ENCODE data around the gene EHD1. TPM values are rescaled to one million over a fixed set of nuclear protein-coding genes. Genes with fewer than 3 reads are reported as not detected.

The EHD1 gene
- total RNA-seq = 28.2 TPM

GRCh38 chr11:64878494-64879243 lies at the start of gene EHD1:
Gene EHD1, minus strand, starts transcription at chr11:64878621. Its CDS starts 157 bp downstream, at chr11:64878464.
- Histone ChIP-seq H3K27ac (ENCODE audit: low read depth, low read length) (peak within 1 kb of the TSS; percentile 93), H3K9me3 (ENCODE audit: control insufficient read depth in 3 of 3, low read length in 3 of 3) (no peaks in the 10 kb centered on the region), H3K36me3 (ENCODE audit: control insufficient read depth in 3 of 3, insufficient read depth in 3 of 3, low read length in 3 of 3) (peaks cover 0 to 6% (median 5%) of the 10 kb centered on the region in 3 donors), H3K9ac (ENCODE audit: low read depth in 1 of 3, low read length in 3 of 3) (peak within 1 kb of the TSS; percentile 87 to 98 (median 93)), H3K27me3 (ENCODE audit: control insufficient read depth in 3 of 3, insufficient read depth in 3 of 3, low read length in 3 of 3) (no peaks in the 10 kb centered on the region), H3K4me3 (ENCODE audit: low read length in 3 of 3) (peak within 1 kb of the TSS; percentile 93 to 99 (median 97)), H3K4me1 (ENCODE audit: control insufficient read depth in 3 of 3, insufficient read depth in 3 of 3, low read length in 3 of 3) (peaks cover 48 to 62% (median 58%) of the 10 kb centered on the region in 3 donors)

- Histone ChIP-seq H3K9ac (ENCODE audit: low read depth in 1 of 3, low read length in 3 of 3) (no peak overlapping the region), H3K4me3 (ENCODE audit: low read length in 3 of 3) (no peak overlapping the region), H3K36me3 (ENCODE audit: control insufficient read depth in 3 of 3, insufficient read depth in 3 of 3, low read length in 3 of 3) (peaks cover 36 to 44% (median 41%) of the 10 kb centered on the region in 3 donors), H3K27me3 (ENCODE audit: control insufficient read depth in 3 of 3, insufficient read depth in 3 of 3, low read length in 3 of 3) (no peaks in the 10 kb centered on the region), H3K9me3 (ENCODE audit: control insufficient read depth in 3 of 3, low read length in 3 of 3) (no peaks in the 10 kb centered on the region), H3K4me1 (ENCODE audit: control insufficient read depth in 3 of 3, insufficient read depth in 3 of 3, low read length in 3 of 3) (peaks cover 23 to 27% (median 25%) of the 10 kb centered on the region in 3 donors), H3K27ac (ENCODE audit: low read depth, low read length) (no peak overlapping the region)
These were observed 48.3 kb upstream of the EHD1 start for GRCh38 chr11:64926689-64927088.

GRCh38 chr11:64925536-64926436 lies 47.4 kb upstream of the EHD1 start:
- no peaks in the 10 kb centered on the region for H3K27me3 ChIP-seq (ENCODE audit: control insufficient read depth in 3 of 3, insufficient read depth in 3 of 3, low read length in 3 of 3)
- H3K4me3 ChIP-seq (ENCODE audit: low read length in 3 of 3) = peak overlapping the region; percentile 85 to 98 (median 88)
- peaks cover 23 to 27% (median 25%) of the 10 kb centered on the region in 3 donors for H3K4me1 ChIP-seq (ENCODE audit: control insufficient read depth in 3 of 3, insufficient read depth in 3 of 3, low read length in 3 of 3)
- H3K9ac ChIP-seq (ENCODE audit: low read depth in 1 of 3, low read length in 3 of 3) = peak overlapping the region; percentile 91 to 99 (median 92)
- H3K9me3 ChIP-seq (ENCODE audit: control insufficient read depth in 3 of 3, low read length in 3 of 3) = no peaks in the 10 kb centered on the region
- H3K27ac ChIP-seq (ENCODE audit: low read depth, low read length) = no peak overlapping the region
- peaks cover 27 to 34% (median 32%) of the 10 kb centered on the region in 3 donors for H3K36me3 ChIP-seq (ENCODE audit: control insufficient read depth in 3 of 3, insufficient read depth in 3 of 3, low read length in 3 of 3)

- no peaks in the 10 kb centered on the region for H3K27me3 ChIP-seq (ENCODE audit: control insufficient read depth in 3 of 3, insufficient read depth in 3 of 3, low read length in 3 of 3)
These were observed 46.5 kb upstream of the EHD1 start for GRCh38 chr11:64924910-64925284.

GRCh38 chr11:64923944-64924909 lies 45.8 kb upstream of the EHD1 start, which contains the start of gene PPP2R5B:
Gene PPP2R5B, plus strand, starts transcription at chr11:64924689. Its CDS starts 1,046 bp downstream, at chr11:64925735.
- Histone ChIP-seq H3K27ac (ENCODE audit: low read depth, low read length) (peak within 1 kb of the TSS; percentile 98), H3K4me1 (ENCODE audit: control insufficient read depth in 3 of 3, insufficient read depth in 3 of 3, low read length in 3 of 3) (peaks cover 25 to 27% (median 27%) of the 10 kb centered on the region in 3 donors), H3K27me3 (ENCODE audit: control insufficient read depth in 3 of 3, insufficient read depth in 3 of 3, low read length in 3 of 3) (no peaks in the 10 kb centered on the region), H3K9ac (ENCODE audit: low read depth in 1 of 3, low read length in 3 of 3) (peak within 1 kb of the TSS; percentile 91 to 99 (median 92)), H3K4me3 (ENCODE audit: low read length in 3 of 3) (peak within 1 kb of the TSS; percentile 85 to 98 (median 88)), H3K36me3 (ENCODE audit: control insufficient read depth in 3 of 3, insufficient read depth in 3 of 3, low read length in 3 of 3) (peaks cover 15 to 20% (median 19%) of the 10 kb centered on the region in 3 donors), H3K9me3 (ENCODE audit: control insufficient read depth in 3 of 3, low read length in 3 of 3) (no peaks in the 10 kb centered on the region)

More at GRCh38 chr11:64924910-64925284, 46.5 kb upstream of the EHD1 start:
- H3K4me1 ChIP-seq (ENCODE audit: control insufficient read depth in 3 of 3, insufficient read depth in 3 of 3, low read length in 3 of 3) = peaks cover 25 to 27% (median 27%) of the 10 kb centered on the region in 3 donors
- H3K4me3 ChIP-seq (ENCODE audit: low read length in 3 of 3) = peak overlapping the region; percentile 85 to 98 (median 88)
- peak overlapping the region; percentile 98 for H3K27ac ChIP-seq (ENCODE audit: low read depth, low read length)
- H3K9me3 ChIP-seq (ENCODE audit: control insufficient read depth in 3 of 3, low read length in 3 of 3) = no peaks in the 10 kb centered on the region
- peaks cover 19 to 26% (median 24%) of the 10 kb centered on the region in 3 donors for H3K36me3 ChIP-seq (ENCODE audit: control insufficient read depth in 3 of 3, insufficient read depth in 3 of 3, low read length in 3 of 3)
- H3K9ac ChIP-seq (ENCODE audit: low read depth in 1 of 3, low read length in 3 of 3) = peak overlapping the region; percentile 91 to 99 (median 92)

GRCh38 chr11:64923151-64923661 lies 44.8 kb upstream of the EHD1 start:
- Histone ChIP-seq H3K36me3 (ENCODE audit: control insufficient read depth in 3 of 3, insufficient read depth in 3 of 3, low read length in 3 of 3) (peaks cover 9 to 16% (median 14%) of the 10 kb centered on the region in 3 donors), H3K27me3 (ENCODE audit: control insufficient read depth in 3 of 3, insufficient read depth in 3 of 3, low read length in 3 of 3) (no peaks in the 10 kb centered on the region), H3K4me3 (ENCODE audit: low read length in 3 of 3) (peak overlapping the region; percentile 85 to 98 (median 88)), H3K4me1 (ENCODE audit: control insufficient read depth in 3 of 3, insufficient read depth in 3 of 3, low read length in 3 of 3) (peaks cover 30 to 34% (median 32%) of the 10 kb centered on the region in 3 donors), H3K27ac (ENCODE audit: low read depth, low read length) (peak overlapping the region; percentile 98), H3K9me3 (ENCODE audit: control insufficient read depth in 3 of 3, low read length in 3 of 3) (no peaks in the 10 kb centered on the region), H3K9ac (ENCODE audit: low read depth in 1 of 3, low read length in 3 of 3) (peak overlapping the region; percentile 81 to 99 (median 91))

- H3K27me3 ChIP-seq (ENCODE audit: control insufficient read depth in 3 of 3, insufficient read depth in 3 of 3, low read length in 3 of 3) = no peaks in the 10 kb centered on the region
- H3K9ac ChIP-seq (ENCODE audit: low read depth in 1 of 3, low read length in 3 of 3) = no peak overlapping the region
- no peak overlapping the region for H3K4me3 ChIP-seq (ENCODE audit: low read length in 3 of 3)
- H3K9me3 ChIP-seq (ENCODE audit: control insufficient read depth in 3 of 3, low read length in 3 of 3) = no peaks in the 10 kb centered on the region
- peaks cover 39 to 43% (median 40%) of the 10 kb centered on the region in 3 donors for H3K4me1 ChIP-seq (ENCODE audit: control insufficient read depth in 3 of 3, insufficient read depth in 3 of 3, low read length in 3 of 3)
- no peak overlapping the region for H3K27ac ChIP-seq (ENCODE audit: low read depth, low read length)
- H3K36me3 ChIP-seq (ENCODE audit: control insufficient read depth in 3 of 3, insufficient read depth in 3 of 3, low read length in 3 of 3) = peaks cover 0 to 6% (median 0%) of the 10 kb centered on the region in 3 donors
These were observed 43.0 kb upstream of the EHD1 start for GRCh38 chr11:64921384-64921783.

GRCh38 chr11:64920124-64920523 lies 41.7 kb upstream of the EHD1 start:
- no peaks in the 10 kb centered on the region for H3K9me3 ChIP-seq (ENCODE audit: control insufficient read depth in 3 of 3, low read length in 3 of 3)
- H3K4me3 ChIP-seq (ENCODE audit: low read length in 3 of 3) = no peak overlapping the region
- H3K36me3 ChIP-seq (ENCODE audit: control insufficient read depth in 3 of 3, insufficient read depth in 3 of 3, low read length in 3 of 3) = peaks cover 0 to 3% (median 0%) of the 10 kb centered on the region in 3 donors
- no peaks in the 10 kb centered on the region for H3K27me3 ChIP-seq (ENCODE audit: control insufficient read depth in 3 of 3, insufficient read depth in 3 of 3, low read length in 3 of 3)
- peak overlapping the region; percentile 55 for H3K27ac ChIP-seq (ENCODE audit: low read depth, low read length)
- H3K4me1 ChIP-seq (ENCODE audit: control insufficient read depth in 3 of 3, insufficient read depth in 3 of 3, low read length in 3 of 3) = peaks cover 37 to 45% (median 37%) of the 10 kb centered on the region in 3 donors
- peak overlapping the region in 1 of 3 donors; percentile 25 for H3K9ac ChIP-seq (ENCODE audit: low read depth in 1 of 3, low read length in 3 of 3)
